Stimulated activated CD4-positive, alpha-beta T cell treated with anti-CD3 and anti-CD28 coated beads, Interleukin-1b, Interleukin-23, amount 100 ng/mL, for 4 hours (primary cell): ENCODE measurements around the gene SRSF4.
"Not testable (repeated sequence)": the region's sequence is repeated elsewhere in the genome, so short reads cannot be mapped to it uniquely, and the experiment has no call there.

Experiments
- DNase-seq, 2 donors: peaks; one replicate each; pipeline ENCODE4 v3.0.0-alpha.2; 2020; ENCODE audit warnings: low read depth in 2 of 2

The SRSF4 gene

GRCh38 chr1:29124366-29125236 lies 57.1 kb downstream of the SRSF4 start:
- DNase-seq, result peak in 1 of 2 donors; percentile 54

- peak in 1 of 2 donors; percentile 3 for DNase-seq
These were observed 57.8 kb downstream of the SRSF4 start, which contains the start of gene TMEM200B for GRCh38 chr1:29123887-29124365. Gene TMEM200B, minus strand, starts transcription at chr1:29123903. Its CDS starts 2,075 bp downstream, at chr1:29121828.

- DNase-seq, result peak in 1 of 2 donors; percentile 22
These were observed 58.4 kb downstream of the SRSF4 start for GRCh38 chr1:29123053-29123886.

- DNase-seq, result peak in 1 of 2 donors; percentile 1
These were observed 59.0 kb downstream of the SRSF4 start for GRCh38 chr1:29122682-29123052.

GRCh38 chr1:29121936-29122681 lies 59.6 kb downstream of the SRSF4 start:
- peak in 1 of 2 donors; percentile 8 for DNase-seq

- DNase-seq, result peak in 1 of 2 donors; percentile 12
These were observed 60.2 kb downstream of the SRSF4 start for GRCh38 chr1:29121516-29121935.

GRCh38 chr1:29120947-29121485 lies 60.7 kb downstream of the SRSF4 start:
- peak; percentile 45 to 57 for DNase-seq

- DNase-seq, result no peak
These were observed 61.3 kb downstream of the SRSF4 start for GRCh38 chr1:29120367-29120766.

- DNase-seq, result no peak
These were observed 62.4 kb downstream of the SRSF4 start for GRCh38 chr1:29119121-29119929.

- no peak for DNase-seq
These were observed 64.3 kb downstream of the SRSF4 start for GRCh38 chr1:29117381-29117780.

- no peak for DNase-seq
These were observed 67.0 kb downstream of the SRSF4 start for GRCh38 chr1:29114654-29115053.

GRCh38 chr1:29113413-29114117 lies 68.1 kb downstream of the SRSF4 start:
- no peak for DNase-seq

- DNase-seq, result no peak
These were observed 68.8 kb downstream of the SRSF4 start for GRCh38 chr1:29112705-29113412.

- DNase-seq, result not testable (repeated sequence)
These were observed 73.7 kb downstream of the SRSF4 start for GRCh38 chr1:29108041-29108440.

GRCh38 chr1:29105822-29106221 lies 75.9 kb downstream of the SRSF4 start:
- no peak for DNase-seq

GRCh38 chr1:29100487-29100886 lies 81.2 kb downstream of the SRSF4 start:
- no peak for DNase-seq

GRCh38 chr1:29099286-29099685 lies 82.4 kb downstream of the SRSF4 start:
- DNase-seq, result no peak
